Parathyroid adenoma (tissue), 2 donors: ENCODE measurements around the gene HAPLN3.

Source experiments
- H2AFZ ChIP-seq: fragments of 300-600 bp; sonication (generic); one replicate; pipeline ENCODE4 v1.7.0; 2017; ENCODE audit warnings: antibody characterized with exemption, mild to moderate bottlenecking
- H3K27ac ChIP-seq: fragments of 300-600 bp; sonication (generic); one replicate; pipeline ENCODE4 v1.7.0; 2017
- H3K27me3 ChIP-seq: fragments of 300-600 bp; sonication (generic); one replicate; pipeline ENCODE4 v1.7.0; 2017; ENCODE audit warnings: low read length; ENCODE audit not compliant: control insufficient read depth, insufficient read depth
- H3K36me3 ChIP-seq: fragments of 300-600 bp; sonication (generic); one replicate; pipeline ENCODE4 v1.7.0; 2017; ENCODE audit warnings: low read length; ENCODE audit not compliant: control insufficient read depth, insufficient read depth
- H3K4me1 ChIP-seq: fragments of 300-600 bp; sonication (generic); one replicate; pipeline ENCODE4 v1.7.0; 2017; ENCODE audit warnings: control low read depth
- H3K4me2 ChIP-seq: fragments of 300-600 bp; sonication (generic); one replicate; pipeline ENCODE4 v1.7.0; 2017; ENCODE audit warnings: low read length
- H3K4me3 ChIP-seq: fragments of 300-600 bp; sonication (generic); one replicate; pipeline ENCODE4 v1.7.0; 2017; ENCODE audit warnings: low read depth, low read length
- H3K79me2 ChIP-seq: fragments of 300-600 bp; sonication (generic); one replicate; pipeline ENCODE4 v1.7.0; 2017; ENCODE audit warnings: control low read depth
- H3K9ac ChIP-seq: fragments of 300-600 bp; sonication (generic); one replicate; pipeline ENCODE4 v1.7.0; 2017; ENCODE audit warnings: mild to moderate bottlenecking
- H3K9me3 ChIP-seq: fragments of 300-600 bp; sonication (generic); one replicate; pipeline ENCODE4 v1.7.0; 2017; ENCODE audit warnings: low read length; ENCODE audit not compliant: control insufficient read depth
- TF ChIP-seq, protein P1 (sequence below): fragments of 300-600 bp; sonication (generic); IDR thresholded peaks from one replicate; pipeline ENCODE4 v1.7.0; 2017; ENCODE audit warnings: antibody characterized with exemption, mild to moderate bottlenecking
- donor health status: primary hyperparathyroidism.

HAPLN3 gene

DNA sequence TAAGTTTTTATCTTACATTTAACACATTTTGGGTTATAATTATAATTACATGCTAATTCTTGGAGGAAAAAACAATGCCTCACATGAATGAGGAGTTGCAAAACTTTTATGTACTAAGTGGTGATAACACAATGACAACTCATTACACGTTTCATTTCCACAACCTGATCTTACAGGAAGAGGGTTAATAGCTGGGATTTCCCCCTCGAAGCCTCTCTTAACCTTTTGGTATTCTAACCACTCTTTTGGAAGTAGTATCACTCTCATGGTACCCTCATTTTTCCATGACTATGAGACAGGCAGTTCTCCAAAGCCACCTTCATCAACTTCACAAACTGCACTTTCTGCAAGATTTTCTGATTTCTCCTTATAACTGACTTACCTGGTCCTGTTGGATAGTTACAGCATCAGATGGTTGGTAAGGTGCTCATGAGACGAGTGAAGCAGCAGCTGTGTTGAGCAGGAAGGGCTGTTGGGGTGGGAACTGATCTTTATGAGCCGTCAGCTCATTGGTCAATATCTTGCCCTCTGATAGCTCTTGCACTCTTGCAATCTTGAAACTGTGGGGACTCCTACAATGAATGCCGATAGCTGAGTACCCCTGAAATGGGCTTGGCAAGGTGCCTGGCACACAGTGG, 50.5 kb downstream of the HAPLN3 start:
- H3K27me3 ChIP-seq: no peaks in the 10 kb centered on the region
- no peak overlapping the region for H2AFZ ChIP-seq
- TF ChIP-seq, protein P1, sequence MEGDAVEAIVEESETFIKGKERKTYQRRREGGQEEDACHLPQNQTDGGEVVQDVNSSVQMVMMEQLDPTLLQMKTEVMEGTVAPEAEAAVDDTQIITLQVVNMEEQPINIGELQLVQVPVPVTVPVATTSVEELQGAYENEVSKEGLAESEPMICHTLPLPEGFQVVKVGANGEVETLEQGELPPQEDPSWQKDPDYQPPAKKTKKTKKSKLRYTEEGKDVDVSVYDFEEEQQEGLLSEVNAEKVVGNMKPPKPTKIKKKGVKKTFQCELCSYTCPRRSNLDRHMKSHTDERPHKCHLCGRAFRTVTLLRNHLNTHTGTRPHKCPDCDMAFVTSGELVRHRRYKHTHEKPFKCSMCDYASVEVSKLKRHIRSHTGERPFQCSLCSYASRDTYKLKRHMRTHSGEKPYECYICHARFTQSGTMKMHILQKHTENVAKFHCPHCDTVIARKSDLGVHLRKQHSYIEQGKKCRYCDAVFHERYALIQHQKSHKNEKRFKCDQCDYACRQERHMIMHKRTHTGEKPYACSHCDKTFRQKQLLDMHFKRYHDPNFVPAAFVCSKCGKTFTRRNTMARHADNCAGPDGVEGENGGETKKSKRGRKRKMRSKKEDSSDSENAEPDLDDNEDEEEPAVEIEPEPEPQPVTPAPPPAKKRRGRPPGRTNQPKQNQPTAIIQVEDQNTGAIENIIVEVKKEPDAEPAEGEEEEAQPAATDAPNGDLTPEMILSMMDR: no peak
- H3K4me3 ChIP-seq: no peak overlapping the region
- H3K4me2 ChIP-seq: no peak overlapping the region
- H3K4me1 ChIP-seq: no peaks in the 10 kb centered on the region
- H3K79me2 ChIP-seq: no peaks in the 10 kb centered on the region
- H3K9ac ChIP-seq: no peak overlapping the region
- H3K36me3 ChIP-seq: no peaks in the 10 kb centered on the region
- no peaks in the 10 kb centered on the region for H3K9me3 ChIP-seq
- no peak overlapping the region for H3K27ac ChIP-seq

DNA sequence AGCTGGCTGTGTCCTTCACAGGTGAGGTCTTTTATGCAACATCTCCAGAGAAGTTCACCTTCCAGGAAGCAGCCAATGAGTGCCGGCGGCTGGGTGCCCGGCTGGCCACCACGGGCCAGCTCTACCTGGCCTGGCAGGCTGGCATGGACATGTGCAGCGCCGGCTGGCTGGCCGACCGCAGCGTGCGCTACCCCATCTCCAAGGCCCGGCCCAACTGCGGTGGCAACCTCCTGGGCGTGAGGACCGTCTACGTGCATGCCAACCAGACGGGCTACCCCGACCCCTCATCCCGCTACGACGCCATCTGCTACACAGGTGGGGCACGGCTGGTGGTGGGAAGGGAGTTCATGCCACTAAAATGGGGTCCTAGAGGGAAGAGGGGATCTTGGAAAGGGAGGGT, 52.0 kb downstream of the HAPLN3 start:
- Histone ChIP-seq H3K4me2 (no peak overlapping the region), H3K4me1 (no peaks in the 10 kb centered on the region), H3K4me3 (no peak overlapping the region), H3K9me3 (no peaks in the 10 kb centered on the region), H3K9ac (no peak overlapping the region), H3K36me3 (no peaks in the 10 kb centered on the region), H3K27ac (no peak overlapping the region), H2AFZ (no peak overlapping the region), H3K79me2 (no peaks in the 10 kb centered on the region), H3K27me3 (no peaks in the 10 kb centered on the region)
- TF ChIP-seq, protein P1: no peak

DNA sequence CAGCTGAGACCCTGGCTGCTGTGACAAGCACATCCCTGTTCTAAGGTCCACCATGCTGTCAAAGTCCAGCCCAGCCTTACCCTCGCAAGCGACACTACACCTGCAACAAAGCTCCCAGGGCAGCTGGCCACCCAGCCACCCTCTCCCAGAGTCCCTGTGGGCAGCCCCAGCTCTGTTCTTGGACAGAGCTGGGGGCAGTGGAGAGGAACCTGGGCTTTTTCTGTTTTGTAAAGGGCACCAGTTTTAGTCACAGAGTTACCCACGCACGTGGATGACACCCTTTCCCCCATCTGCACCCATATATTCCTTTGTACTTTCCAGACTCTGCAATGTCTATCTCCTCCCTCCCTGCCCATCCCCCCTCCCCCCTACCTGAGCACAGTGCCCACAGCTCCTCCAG, 53.2 kb downstream of the HAPLN3 start:
- Histone ChIP-seq H3K27ac (no peak overlapping the region), H3K36me3 (no peaks in the 10 kb centered on the region), H3K4me1 (no peaks in the 10 kb centered on the region), H3K9me3 (no peaks in the 10 kb centered on the region), H3K27me3 (no peaks in the 10 kb centered on the region), H3K79me2 (no peaks in the 10 kb centered on the region), H2AFZ (no peak overlapping the region), H3K4me2 (no peak overlapping the region), H3K4me3 (no peak overlapping the region), H3K9ac (no peak overlapping the region)
- TF ChIP-seq, protein P1: no peak

DNA sequence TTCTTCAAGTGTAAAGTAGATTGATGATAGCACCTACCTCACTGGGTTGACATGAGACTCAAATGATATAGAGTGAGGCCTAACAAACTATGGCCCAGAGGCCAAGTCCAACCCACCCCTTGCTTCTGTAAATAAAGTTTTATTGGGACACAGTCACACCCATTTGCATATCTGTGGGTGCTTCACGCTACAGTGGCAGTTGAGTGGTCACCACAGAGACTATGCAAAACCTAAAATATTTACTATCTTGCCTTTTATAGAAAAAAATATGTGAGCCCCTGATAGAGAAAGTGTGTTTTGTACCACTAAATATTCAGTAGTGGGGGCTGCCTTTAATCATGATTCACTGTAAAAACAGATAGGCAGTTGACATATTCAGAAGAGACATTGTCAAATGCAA, 54.1 kb downstream of the HAPLN3 start:
- no peaks in the 10 kb centered on the region for H3K27me3 ChIP-seq
- TF ChIP-seq, protein P1: no peak
- H3K4me3 ChIP-seq: no peak overlapping the region
- H3K9ac ChIP-seq: no peak overlapping the region
- no peak overlapping the region for H3K27ac ChIP-seq
- H3K4me1 ChIP-seq: no peaks in the 10 kb centered on the region
- no peak overlapping the region for H2AFZ ChIP-seq
- no peaks in the 10 kb centered on the region for H3K9me3 ChIP-seq
- H3K79me2 ChIP-seq: no peaks in the 10 kb centered on the region
- no peaks in the 10 kb centered on the region for H3K36me3 ChIP-seq
- H3K4me2 ChIP-seq: no peak overlapping the region

DNA sequence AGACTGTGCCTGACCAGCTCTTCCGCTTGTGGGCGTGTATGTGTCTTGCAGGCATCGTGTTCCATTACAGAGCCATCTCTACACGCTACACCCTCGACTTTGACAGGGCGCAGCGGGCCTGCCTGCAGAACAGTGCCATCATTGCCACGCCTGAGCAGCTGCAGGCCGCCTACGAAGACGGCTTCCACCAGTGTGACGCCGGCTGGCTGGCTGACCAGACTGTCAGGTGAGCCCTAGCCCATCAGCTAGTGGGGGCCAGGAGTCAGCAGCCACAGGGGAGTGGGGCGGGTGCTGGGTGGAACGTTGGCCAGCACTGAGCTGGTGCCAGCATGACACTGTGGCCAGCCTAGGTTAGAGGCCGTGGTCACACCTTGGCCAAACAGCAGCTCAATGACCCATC, 55.4 kb downstream of the HAPLN3 start:
- H3K4me3 ChIP-seq: no peak overlapping the region
- no peak overlapping the region for H3K27ac ChIP-seq
- no peaks in the 10 kb centered on the region for H3K9me3 ChIP-seq
- no peaks in the 10 kb centered on the region for H3K79me2 ChIP-seq
- TF ChIP-seq, protein P1: no peak
- no peaks in the 10 kb centered on the region for H3K4me1 ChIP-seq
- H3K36me3 ChIP-seq: no peaks in the 10 kb centered on the region
- H3K4me2 ChIP-seq: no peak overlapping the region
- H2AFZ ChIP-seq: no peak overlapping the region
- no peaks in the 10 kb centered on the region for H3K27me3 ChIP-seq
- H3K9ac ChIP-seq: no peak overlapping the region
